GM18526 (cell line): ENCODE results near the gene PACS2.

Experiments
- POLR2A ChIP-seq: IDR thresholded peaks from 3 replicates; pipeline ENCODE4 v1.6.1; 2011; ENCODE audit not compliant: insufficient read length; ENCODE audit errors: extremely low read depth

PACS2 gene

DNA sequence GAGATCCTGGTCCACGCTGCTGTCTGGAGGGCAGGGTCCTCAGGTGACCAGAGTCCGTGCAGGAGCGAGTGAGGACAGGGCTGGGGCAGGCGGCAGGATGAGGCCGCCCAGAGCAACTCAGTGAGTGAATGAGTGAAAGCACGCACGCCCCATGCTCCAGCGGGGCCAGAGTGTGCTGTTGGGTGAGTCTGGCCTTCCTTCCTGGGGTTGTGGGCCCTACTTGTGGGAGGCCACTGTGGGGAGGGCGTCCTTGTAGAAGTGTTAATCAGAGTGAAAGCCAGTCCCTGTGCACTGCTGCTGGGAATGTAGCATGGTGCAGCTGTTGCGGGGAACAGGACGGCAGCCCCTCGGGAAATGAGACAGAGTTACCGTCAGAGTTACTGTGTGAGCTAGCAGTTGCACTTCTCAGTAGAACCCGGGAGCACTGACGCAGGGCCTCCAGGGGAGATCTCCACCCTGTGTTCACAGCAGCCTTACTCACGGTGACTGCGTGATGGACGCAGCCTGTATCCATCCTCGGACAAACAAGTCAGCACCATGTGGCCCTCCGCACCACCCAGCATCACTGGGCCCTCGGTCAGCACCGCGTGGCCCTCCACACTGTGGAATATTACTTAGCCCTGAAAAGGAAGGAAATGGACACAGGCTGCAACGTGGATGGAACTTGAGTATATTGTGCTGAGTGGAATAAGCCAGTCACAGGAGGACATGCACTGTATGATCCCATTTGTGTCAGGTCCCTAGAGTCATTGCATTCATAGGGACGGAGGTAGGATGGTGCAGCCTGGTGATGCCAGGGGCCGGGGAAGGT is 22.1 kb downstream of the PACS2 start:
- TF ChIP-seq POLR2A = no peak

DNA sequence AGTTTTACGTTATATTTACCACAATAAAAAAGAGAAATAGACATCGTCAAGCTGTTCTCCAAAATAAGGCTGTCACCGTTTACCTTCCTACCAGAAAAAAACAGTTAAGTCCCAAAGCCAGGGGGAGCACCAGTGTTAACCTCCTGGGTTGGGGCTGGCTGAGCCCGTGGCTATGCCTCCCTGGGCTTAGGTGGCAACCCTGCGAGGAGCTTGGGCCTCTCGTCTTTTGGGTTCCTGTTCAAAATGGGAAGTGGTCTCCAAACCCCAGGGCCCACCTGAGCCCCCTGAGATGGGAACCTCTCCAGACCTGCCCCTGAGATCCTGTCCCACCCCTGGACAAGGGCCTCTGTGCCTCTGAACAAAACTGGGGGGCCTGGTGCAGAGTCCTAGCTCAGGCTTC is 22.9 kb downstream of the PACS2 start:
- no peak for TF ChIP-seq POLR2A

DNA sequence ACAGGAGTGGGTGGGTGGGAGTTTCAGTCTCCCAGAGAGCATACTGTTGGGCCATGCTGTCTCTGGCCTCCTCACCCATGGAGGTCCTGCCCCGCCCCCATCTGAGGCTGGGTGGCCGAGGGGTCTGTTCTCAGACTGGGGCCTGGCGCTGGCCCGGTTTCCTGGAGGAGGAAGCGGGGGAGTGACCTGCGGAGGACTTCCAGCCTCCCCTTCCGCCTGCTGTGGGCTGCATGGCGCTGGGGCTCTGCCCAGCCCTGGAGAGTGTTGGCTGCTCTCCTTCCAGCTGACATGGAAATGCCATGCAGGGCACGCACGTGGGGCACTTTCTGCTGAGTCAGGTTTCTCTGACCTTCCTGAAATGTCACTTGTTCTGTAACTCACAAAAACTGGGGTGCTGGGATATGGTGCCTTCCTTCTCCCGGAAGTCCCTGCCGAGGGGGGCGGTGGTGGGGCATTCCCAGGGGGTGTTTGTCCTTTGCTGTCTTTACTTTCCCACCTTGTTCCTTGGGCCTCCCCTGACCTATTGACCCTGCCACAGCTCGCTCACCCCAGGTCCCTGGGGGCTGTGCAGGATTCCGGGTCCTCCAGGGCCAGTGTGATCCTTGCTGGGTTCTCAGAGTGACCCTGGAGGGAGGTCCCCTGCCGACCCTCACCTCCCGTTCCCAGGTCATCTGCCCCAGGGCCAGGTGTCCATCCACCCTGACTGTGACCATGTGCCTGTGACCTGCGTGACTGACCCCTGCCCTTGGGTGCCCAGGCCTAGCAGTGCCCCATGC is 23.6 kb downstream of the PACS2 start:
- TF ChIP-seq POLR2A = no peak

DNA sequence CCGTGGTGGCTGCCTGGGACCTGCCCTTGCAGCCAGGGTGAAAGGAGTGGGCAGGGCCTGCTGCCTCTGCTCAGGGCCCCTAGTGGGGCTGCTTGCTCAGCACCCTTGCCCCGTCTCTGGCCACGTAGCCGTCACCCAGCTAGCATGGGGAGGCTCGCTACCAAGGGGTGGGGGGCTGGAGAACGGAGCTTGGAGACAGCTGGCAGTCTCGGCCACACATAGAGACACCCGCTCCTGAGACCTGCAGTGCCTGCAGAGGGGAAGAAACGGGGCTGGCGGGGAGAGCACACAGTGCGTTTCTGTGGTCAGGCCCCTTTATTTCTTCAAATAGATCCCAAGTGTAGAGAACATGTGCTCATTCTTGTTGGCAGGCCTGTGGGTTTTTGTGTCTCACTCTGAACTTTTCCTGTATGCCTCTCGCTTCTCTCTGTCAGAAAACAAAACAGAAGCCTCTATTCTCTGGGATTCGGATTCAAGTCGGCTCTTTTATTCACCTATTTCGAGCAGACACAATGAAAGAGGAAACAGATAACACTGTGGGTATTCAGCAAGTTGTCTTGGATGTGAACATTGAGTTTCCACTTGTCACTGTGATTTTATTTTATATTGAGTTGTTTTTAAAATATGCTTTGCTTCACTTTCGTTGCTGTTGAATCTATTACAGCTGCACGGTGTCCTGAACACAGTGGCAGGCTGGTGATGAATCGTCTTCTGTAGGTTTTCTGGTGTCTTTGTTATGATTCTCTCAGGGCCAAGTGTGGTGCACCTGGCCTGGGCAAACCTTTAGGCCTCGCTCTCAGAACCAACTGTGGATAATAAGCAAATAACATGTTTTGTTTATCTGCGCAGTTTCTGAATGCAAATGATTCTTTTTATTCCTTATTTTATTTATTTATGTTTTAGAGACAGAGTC is 26.5 kb downstream of the PACS2 start:
- TF ChIP-seq POLR2A = no peak

DNA sequence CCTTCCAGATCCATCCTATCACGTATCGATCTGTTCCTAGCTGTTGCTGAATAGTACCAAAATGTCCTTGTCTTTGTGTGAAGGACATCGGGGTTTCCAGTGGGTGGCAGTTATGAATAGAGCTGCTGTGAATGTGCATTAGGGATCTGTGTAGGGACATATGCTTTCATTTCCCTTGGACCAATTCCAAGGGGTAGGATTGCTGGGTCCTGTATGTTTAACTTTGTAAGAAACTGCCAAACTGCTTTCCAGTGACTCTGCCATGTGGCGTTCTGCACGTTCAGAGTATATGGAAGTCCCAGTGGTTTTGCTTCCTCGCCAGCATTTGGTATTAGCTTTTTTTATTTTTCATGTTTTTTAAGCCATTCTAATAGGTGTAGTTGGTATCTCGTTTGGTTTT is 28.6 kb downstream of the PACS2 start:
- no peak for TF ChIP-seq POLR2A

DNA sequence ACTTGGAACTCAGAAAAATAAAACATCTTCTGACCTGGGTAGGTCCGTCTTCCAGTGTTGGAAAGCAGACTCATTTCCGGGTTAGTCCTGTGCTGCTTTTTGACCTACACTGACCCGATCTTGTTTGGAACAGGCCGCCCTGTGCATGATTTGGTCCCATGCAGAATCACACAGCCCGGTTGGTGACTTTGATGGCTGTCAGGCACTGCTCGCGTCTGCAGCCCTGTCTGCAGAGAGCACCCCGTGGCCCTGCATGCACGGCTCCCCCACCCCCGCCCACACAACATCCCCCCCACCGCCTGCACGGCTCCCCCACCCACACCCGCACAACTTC is 31.6 kb downstream of the PACS2 start:
- TF ChIP-seq POLR2A = no peak

DNA sequence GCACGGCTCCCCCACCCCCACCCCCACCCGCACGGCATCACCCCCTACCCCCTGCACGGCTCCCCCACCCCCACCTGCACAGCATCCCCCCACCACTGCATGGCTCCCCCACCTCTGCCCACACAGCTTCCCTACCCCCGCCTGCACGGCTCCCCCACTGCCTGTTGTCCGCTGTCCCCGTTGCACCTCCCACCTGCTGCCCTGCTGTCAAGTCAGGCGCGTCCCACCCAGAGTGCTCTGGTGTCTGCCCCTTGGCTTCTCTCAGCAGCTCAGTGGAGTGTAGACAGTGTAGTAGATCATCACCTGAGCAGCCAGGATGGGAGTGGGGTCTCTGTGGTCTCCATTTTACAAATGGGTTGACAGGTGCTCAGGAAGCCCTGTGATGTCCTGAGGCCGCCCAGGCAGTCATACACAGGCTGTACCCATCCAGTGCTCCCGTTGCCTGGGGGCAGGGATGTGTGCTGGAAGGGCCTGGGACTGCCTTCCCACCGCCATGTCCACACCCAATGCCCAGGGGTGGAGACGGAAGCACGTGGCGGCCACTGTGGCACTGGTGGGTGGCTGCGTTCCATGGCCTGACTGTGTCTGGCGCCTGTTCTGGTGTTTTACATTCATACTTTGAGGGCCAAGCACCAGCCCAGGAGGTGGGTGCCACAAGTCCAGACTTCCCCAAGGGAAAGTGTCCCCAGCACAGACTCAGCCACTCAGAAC is 32.5 kb downstream of the PACS2 start:
- no peak for TF ChIP-seq POLR2A

DNA sequence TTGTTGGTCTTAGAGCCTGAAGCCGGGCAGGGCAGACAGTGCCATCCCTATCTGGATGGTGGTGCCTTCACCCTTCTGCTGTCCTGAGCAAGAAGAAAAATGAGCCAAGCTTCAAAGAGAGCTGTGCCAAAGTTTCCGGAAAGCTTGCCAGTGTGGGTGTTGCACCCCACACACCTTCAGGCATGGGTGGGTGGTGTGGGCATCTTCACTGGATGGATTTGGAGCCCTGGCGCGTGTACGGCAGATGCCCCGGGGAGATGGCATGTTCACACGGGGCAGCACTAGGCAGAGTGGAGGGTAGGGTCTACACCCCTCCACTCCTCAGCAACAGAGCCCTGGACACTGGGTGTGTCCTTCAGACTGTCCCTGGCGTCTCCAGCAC is 33.0 kb downstream of the PACS2 start:
- no peak for TF ChIP-seq POLR2A

DNA sequence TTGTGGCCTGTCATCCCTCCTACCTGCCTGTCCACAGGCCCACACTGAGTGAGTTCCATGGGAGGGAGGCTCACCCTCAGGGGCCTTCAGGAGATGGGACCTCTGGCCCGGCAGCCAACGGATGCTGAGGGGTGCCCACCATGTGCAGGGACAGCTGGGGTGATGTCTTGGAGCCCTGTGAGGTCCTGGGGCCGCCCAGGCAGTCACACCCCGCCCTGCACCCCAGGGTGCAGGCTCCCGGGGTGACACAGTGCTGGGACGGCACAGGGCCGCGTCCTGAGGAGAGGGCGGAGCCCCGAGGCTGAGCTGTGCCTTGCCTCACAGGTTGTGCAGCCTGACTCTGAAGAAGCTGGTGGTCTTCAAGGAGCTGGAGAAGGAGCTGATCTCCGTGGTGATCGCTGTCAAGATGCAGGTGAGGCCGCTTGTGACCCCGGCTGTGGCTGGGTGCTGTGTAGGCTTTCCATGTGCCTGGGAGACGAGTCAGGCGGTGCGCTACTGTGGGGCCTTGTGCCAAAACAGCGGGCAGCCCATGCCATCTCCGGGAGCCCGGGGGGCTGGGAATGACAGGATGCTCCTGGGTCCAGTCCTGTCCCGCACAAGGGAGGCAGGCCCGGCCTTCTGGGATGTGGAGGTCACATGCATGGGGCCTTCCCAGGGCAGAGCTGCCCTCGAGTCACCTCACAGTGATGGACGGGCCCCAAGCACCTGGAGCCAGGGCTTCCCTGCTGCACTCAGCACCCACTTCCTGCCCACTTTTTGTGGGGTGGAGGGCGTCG is 33.8 kb downstream of the PACS2 start:
- no peak for TF ChIP-seq POLR2A

DNA sequence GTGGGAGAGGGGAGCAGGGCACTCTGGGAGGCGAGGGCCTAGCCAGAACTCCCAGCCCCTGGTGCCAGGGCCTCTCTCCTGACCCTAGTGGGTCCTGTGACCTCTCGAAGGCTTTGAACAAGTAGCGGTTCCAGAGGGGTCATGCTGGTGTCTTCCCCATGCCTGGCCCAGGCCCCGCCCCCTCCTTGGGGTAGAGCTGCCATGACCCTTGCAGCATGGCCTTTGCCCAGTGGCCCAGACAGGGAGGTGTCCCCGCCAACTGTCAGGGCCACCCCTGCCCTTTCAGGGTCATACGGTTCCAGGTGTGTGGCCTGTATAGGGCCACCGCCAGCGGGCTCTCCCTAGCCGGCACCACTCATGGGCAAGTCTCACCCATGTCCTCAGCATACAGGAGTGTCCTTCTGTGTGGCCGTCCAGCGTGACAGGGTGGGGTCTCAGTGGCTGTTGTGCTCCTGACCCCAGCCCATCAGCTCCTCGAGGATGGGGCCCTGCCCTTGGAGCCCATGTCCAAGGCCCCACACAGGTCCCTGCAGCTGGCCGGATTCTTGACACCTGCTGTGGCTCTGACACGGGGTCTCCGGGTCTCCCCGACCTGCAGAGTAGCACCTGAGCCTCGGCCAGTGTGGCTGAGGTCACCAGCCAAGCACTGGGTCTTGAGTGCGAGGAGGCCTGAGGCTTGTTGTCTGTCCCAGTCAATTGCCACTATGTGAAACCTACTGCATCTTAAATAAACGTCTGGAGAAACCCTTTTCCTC is 34.6 kb downstream of the PACS2 start:
- TF ChIP-seq POLR2A = no peak

DNA sequence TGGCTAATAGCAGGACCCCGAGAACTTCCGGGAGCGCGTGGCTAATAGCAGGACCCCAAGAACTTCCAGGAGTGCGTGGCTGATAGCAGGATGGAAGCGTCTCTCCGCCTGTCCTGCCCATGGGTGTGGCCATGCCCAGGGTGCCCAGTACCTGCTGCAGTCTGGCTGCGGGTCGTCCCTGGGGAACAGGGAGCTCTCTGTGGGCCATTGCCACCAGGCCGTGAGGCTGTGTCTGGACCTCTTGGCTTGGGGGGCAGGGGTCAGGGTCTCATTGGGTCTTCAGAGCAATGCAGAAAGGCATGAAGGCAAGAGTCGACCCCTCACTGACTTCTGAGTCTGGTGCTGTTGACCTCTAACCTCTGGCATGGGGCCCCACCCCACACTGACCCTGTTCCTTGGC is 35.4 kb downstream of the PACS2 start:
- TF ChIP-seq POLR2A = no peak

DNA sequence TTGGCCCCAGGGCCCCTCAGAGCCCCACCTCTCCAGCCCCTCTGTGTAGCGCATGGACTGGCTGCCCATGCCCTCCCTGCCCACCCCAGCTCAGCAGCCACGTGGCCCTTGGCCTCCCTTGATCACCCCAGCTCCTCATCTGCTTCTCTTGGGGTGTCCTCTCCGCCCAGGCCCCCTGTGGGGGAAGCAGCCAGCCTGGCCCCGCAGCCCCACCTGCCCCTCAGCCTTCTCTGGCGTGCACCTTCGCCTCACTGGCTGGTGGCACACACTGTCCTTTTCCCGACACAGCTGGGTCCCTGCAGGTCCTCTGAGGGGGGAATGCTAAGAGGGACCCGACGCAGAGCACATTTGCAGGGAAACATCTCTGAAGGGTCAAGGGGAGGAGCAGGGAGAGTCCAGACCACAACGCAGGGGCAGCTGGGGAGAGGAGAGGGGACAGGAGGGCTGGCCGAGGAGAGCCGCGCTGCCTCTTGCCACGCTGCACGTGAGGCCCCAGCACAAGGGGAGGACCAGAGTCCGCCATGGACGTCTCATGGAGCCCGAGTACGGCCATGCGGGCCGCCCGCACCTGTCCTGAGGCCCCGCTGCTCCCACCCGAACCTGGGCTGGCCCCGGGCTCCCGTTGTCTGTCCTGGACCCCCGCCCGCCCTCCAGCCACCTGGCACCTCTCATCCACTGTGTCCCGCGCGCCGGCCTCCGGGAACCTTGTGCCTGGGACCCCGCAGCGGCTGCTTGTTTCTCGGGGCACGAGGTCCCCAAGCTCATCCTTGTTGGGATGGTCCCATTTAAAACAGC is 36.1 kb downstream of the PACS2 start:
- no peak for TF ChIP-seq POLR2A

DNA sequence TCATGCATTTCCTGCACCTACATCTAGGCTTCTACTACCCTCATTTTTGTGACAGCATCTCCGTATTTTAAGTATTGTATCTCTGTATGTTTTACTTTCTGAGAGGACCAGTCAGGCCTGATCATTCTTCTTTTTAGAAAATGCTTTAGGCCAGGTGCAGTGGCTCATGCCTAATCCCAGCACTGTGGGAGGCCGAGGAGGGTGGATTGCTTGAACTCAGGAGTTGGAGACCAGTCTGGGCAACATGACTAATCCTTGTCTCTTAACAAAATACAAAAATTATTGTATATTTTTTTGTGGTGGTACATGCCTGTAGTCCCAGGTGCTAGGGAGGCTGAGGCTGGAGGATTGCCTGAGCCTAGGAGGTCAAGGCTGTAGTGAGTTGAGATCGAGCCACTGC is 36.9 kb downstream of the PACS2 start:
- TF ChIP-seq POLR2A = no peak
